GM12878 (cell line): Measurements from ENCODE around the gene ATG5. TPM values are rescaled to one million over a fixed set of nuclear protein-coding genes. Genes with fewer than 3 reads are reported as not detected.

Experiments
- CHD4 ChIP-seq: fragments of 200-600 bp; sonication (generic); IDR thresholded peaks from 2 replicates; pipeline ENCODE4 v1.6.1; 2016; ENCODE audit warnings: mild to moderate bottlenecking
- CREB1 ChIP-seq: IDR thresholded peaks from 2 replicates; pipeline ENCODE4 v1.6.1; 2012; ENCODE audit warnings: low read depth, mild to moderate bottlenecking, inconsistent platforms
- EED ChIP-seq: sonication (generic); IDR thresholded peaks from 2 replicates; pipeline ENCODE4 v1.6.1; 2016; ENCODE audit warnings: antibody characterized with exemption, low read depth
- EZH2 ChIP-seq: IDR thresholded peaks from 2 replicates; pipeline ENCODE4 v1.6.1; 2012; ENCODE audit warnings: low read depth, mild to moderate bottlenecking, control low read depth, inconsistent platforms, low read length, borderline replicate concordance; ENCODE audit not compliant: control insufficient read depth
- NR2C1 ChIP-seq: fragments of 450-650 bp; IDR thresholded peaks from 2 replicates; pipeline ENCODE4 v1.6.1; 2017; ENCODE audit warnings: antibody characterized with exemption, mild to moderate bottlenecking, moderate library complexity
- PAX8 ChIP-seq: fragments of 450-650 bp; IDR thresholded peaks from 2 replicates; pipeline ENCODE4 v1.6.1; 2017; ENCODE audit warnings: mild to moderate bottlenecking, moderate library complexity
- PKNOX1 ChIP-seq: fragments of 450-650 bp; IDR thresholded peaks from 2 replicates; pipeline ENCODE4 v1.6.1; 2016; ENCODE audit warnings: mild to moderate bottlenecking
- POLR2A ChIP-seq: IDR thresholded peaks from 2 replicates; pipeline ENCODE4 v1.6.1; 2011; ENCODE audit warnings: low read depth, mild to moderate bottlenecking, low read length
- RAD21 ChIP-seq: IDR thresholded peaks from 2 replicates; pipeline ENCODE4 v1.6.1; 2011; ENCODE audit warnings: mild to moderate bottlenecking, low read depth, low read length, moderate library complexity; ENCODE audit not compliant: insufficient read depth
- RUNX3 ChIP-seq: IDR thresholded peaks from 2 replicates; pipeline ENCODE4 v1.6.1; 2012; ENCODE audit warnings: low read length, inconsistent platforms
- SMAD1 ChIP-seq: fragments of 450-650 bp; IDR thresholded peaks from 2 replicates; pipeline ENCODE4 v1.6.1; 2018; ENCODE audit warnings: mild to moderate bottlenecking, low read depth; ENCODE audit not compliant: partially characterized antibody
- ZBTB11 ChIP-seq: fragments of 450-650 bp; formaldehyde crosslinking; IDR thresholded peaks from 2 replicates; pipeline ENCODE4 v1.5.0; 2022; ENCODE audit warnings: mild to moderate bottlenecking, missing genetic modification characterization
- ZBTB40 ChIP-seq: fragments of 450-650 bp; IDR thresholded peaks from 2 replicates; pipeline ENCODE4 v1.6.1; 2016; ENCODE audit warnings: mild to moderate bottlenecking, moderate library complexity, borderline replicate concordance
- polyA plus RNA-seq, 11 experiments: library from polyadenylated mRNA; depleted of rRNA in 4 of 11; unstranded in 6 of 11; stranded (reverse) in 5 of 11; fragments of >200 nt; fragmentation: Nextera tagmentation in 4 of 11; fragmentation: Illumina TruSeq in 1 of 11; extraction: Ambion mirVana in 4 of 11; extraction: Trizol in 1 of 11; gene quantifications; 1 replicate in 1 of 11; 2 replicates in 10 of 11; pipeline versions ENCODE4 v1.2.1 to v1.2.3, GENCODE V29; 2011 to 2016; ENCODE audit warnings: inconsistent platforms in 2 of 11, missing spikeins in 2 of 11, low read depth in 1 of 11
- total RNA-seq, 4 experiments: library from RNA; depleted of rRNA in 3 of 4; stranded (reverse); fragments of >200 nt in 3 of 4; fragmentation: Illumina TruSeq in 1 of 4; extraction: Trizol in 1 of 4; gene quantifications; 2 replicates each; pipeline versions ENCODE4 v1.2.1 to v1.2.3, GENCODE V29; 2013 to 2021

The ATG5 gene
- total and polyA plus RNA-seq, 10 of the 15 experiments (the other 5 are each of a cell fraction or from before 2014, with no cell fraction given), result 12.9 to 51.8 (median 23.9) TPM

GRCh38 chr6:106300944-106301343 lies 24.6 kb downstream of the ATG5 start (continued):
- TF ChIP-seq PAX8 (no peak), PKNOX1 (no peak), CREB1 (no peak), POLR2A (no peak), EZH2 (no peak), EED (no peak), NR2C1 (no peak), RAD21 (peak; percentile 68), CHD4 (no peak), ZBTB11 (CRISPR knock-in tag) (no peak), SMAD1 (no peak), RUNX3 (0 out of 2 replicates have a peak, but pooled peaks have one; percentile 11), ZBTB40 (no peak)
- TF ChIP-seq, all 136 proteins: peak for 4
